Suprapubic skin (tissue), 4 donors: Measurements from ENCODE around the gene SMIM41.

Experiments
- CTCF ChIP-seq, 2 donors: fragments of 200-600 bp in 1 of 2; fragments of 450-650 bp in 1 of 2; sonication (generic) in 1 of 2; IDR thresholded peaks; one replicate each; pipeline ENCODE4 v1.5.1; 2016 to 2019; ENCODE audit warnings: antibody characterized with exemption in 2 of 2, mild to moderate bottlenecking in 1 of 2, moderate library complexity in 1 of 2
- EP300 ChIP-seq: sonication (generic); formaldehyde crosslinking; IDR thresholded peaks from one replicate; pipeline ENCODE4 v1.6.1; 2017; ENCODE audit warnings: antibody characterized with exemption
- POLR2A ChIP-seq, 2 donors: fragments of 450-650 bp; IDR thresholded peaks; one replicate each; pipeline ENCODE4 v1.6.1; 2017; ENCODE audit warnings: antibody characterized with exemption in 2 of 2, mild to moderate bottlenecking in 2 of 2, moderate library complexity in 2 of 2
- POLR2AphosphoS5 ChIP-seq, 3 donors: sonication (generic); formaldehyde crosslinking; IDR thresholded peaks; one replicate each; pipeline ENCODE4 v1.6.1; 2017; ENCODE audit warnings: antibody characterized with exemption in 3 of 3

- TF ChIP-seq CTCF (IDR thresholded peaks at IDR 0.05) (no peak), POLR2AphosphoS5 (IDR thresholded peaks at IDR 0.05) (no peak), EP300 (no peak), POLR2A (IDR thresholded peaks at IDR 0.05) (no peak)
Measured at GRCh38 chr12:52043386-52044212, 35.9 kb upstream of the SMIM41 start.
